Measurements from ENCODE around the gene RFC4. TPM values are rescaled to one million over a fixed set of nuclear protein-coding genes. Genes with fewer than 3 reads are reported as not detected.
A peak's percentile ranks its signal among the peaks of the same experiment; 100 is the strongest.

The RFC4 gene
- total RNA-seq, 2 donors from 2014 or later: 4.7 to 20.4 TPM

GRCh38 chr3:186779204-186779603 is 27.1 kb downstream of the RFC4 start:
- Histone ChIP-seq H3K36me3 (peaks cover under 1% of the 10 kb centered on the region), H3K27me3 (replicated peaks; ENCODE audit: insufficient read depth) (no peaks in the 10 kb centered on the region), H3K27ac (no peak overlapping the region), H3K9me3 (no peaks in the 10 kb centered on the region), H3K4me3 (no peak overlapping the region), H3K4me1 (ENCODE audit: control insufficient read depth in 1 of 2, low read depth in 2 of 2) (no peaks in the 10 kb centered on the region)
- no peak for ATAC-seq (ENCODE audit: insufficient number of reproducible peaks, low FRiP score, low read depth)
- no peak for DNase-seq (ENCODE audit: low spot score)
- TF ChIP-seq CTCF (IDR thresholded peaks at IDR 0.05): no peak

GRCh38 chr3:186775999-186776398 is 30.3 kb downstream of the RFC4 start:
- DNase-seq (ENCODE audit: low spot score) (no peak), ATAC-seq (ENCODE audit: insufficient number of reproducible peaks, low FRiP score, low read depth) (no peak)
- H3K27me3 ChIP-seq (replicated peaks; ENCODE audit: insufficient read depth): no peaks in the 10 kb centered on the region
- H3K9me3 ChIP-seq: no peaks in the 10 kb centered on the region
- peaks cover 4 to 14% of the 10 kb centered on the region in 2 donors for H3K4me1 ChIP-seq (ENCODE audit: control insufficient read depth in 1 of 2, low read depth in 2 of 2)
- TF ChIP-seq CTCF (IDR thresholded peaks at IDR 0.05): no peak
- H3K27ac ChIP-seq: no peak overlapping the region
- H3K4me3 ChIP-seq: no peak overlapping the region
- H3K36me3 ChIP-seq: no peaks in the 10 kb centered on the region

- Histone ChIP-seq H3K4me1 (ENCODE audit: control insufficient read depth in 1 of 2, low read depth in 2 of 2) (peaks cover 4 to 14% of the 10 kb centered on the region in 2 donors), H3K27ac (peak overlapping the region; percentile 39 to 49), H3K4me3 (peak overlapping the region; percentile 74), H3K27me3 (replicated peaks; ENCODE audit: insufficient read depth) (no peaks in the 10 kb centered on the region), H3K9me3 (no peaks in the 10 kb centered on the region), H3K36me3 (no peaks in the 10 kb centered on the region)
- ATAC-seq (ENCODE audit: insufficient number of reproducible peaks, low FRiP score, low read depth) (peak; percentile 23), DNase-seq (ENCODE audit: low spot score) (no peak)
- TF ChIP-seq CTCF (IDR thresholded peaks at IDR 0.05): no peak
These were observed 33.4 kb downstream of the RFC4 start for GRCh38 chr3:186772701-186773417.

- Histone ChIP-seq H3K27ac (peak overlapping the region; percentile 39 to 49), H3K9me3 (no peaks in the 10 kb centered on the region), H3K4me3 (peak overlapping the region; percentile 74), H3K4me1 (ENCODE audit: control insufficient read depth in 1 of 2, low read depth in 2 of 2) (peaks cover 4 to 14% of the 10 kb centered on the region in 2 donors), H3K27me3 (replicated peaks; ENCODE audit: insufficient read depth) (no peaks in the 10 kb centered on the region), H3K36me3 (no peaks in the 10 kb centered on the region)
- ATAC-seq (ENCODE audit: insufficient number of reproducible peaks, low FRiP score, low read depth) (no peak), DNase-seq (ENCODE audit: low spot score) (no peak)
- no peak for TF ChIP-seq CTCF (IDR thresholded peaks at IDR 0.05)
These were observed 34.0 kb downstream of the RFC4 start for GRCh38 chr3:186772281-186772694.

GRCh38 chr3:186760897-186761447 is 45.3 kb downstream of the RFC4 start:
- H3K4me1 ChIP-seq (ENCODE audit: control insufficient read depth in 1 of 2, low read depth in 2 of 2): no peaks in the 10 kb centered on the region
- H3K4me3 ChIP-seq: no peak overlapping the region
- no peak for TF ChIP-seq CTCF (IDR thresholded peaks at IDR 0.05)
- ATAC-seq (ENCODE audit: insufficient number of reproducible peaks, low FRiP score, low read depth) (no peak), DNase-seq (ENCODE audit: low spot score) (no peak)
- H3K27ac ChIP-seq: no peak overlapping the region
- no peaks in the 10 kb centered on the region for H3K36me3 ChIP-seq
- H3K9me3 ChIP-seq: no peaks in the 10 kb centered on the region
- no peaks in the 10 kb centered on the region for H3K27me3 ChIP-seq (replicated peaks; ENCODE audit: insufficient read depth)

Data from thoracic aorta (tissue), 2 donors.